Measurements from ENCODE around the gene SERPINB5. TPM values are rescaled to one million over a fixed set of nuclear protein-coding genes. Genes with fewer than 3 reads are reported as not detected.

The SERPINB5 gene
- total RNA-seq, 1 donor from 2014 or later = not detected

- Mint-ChIP-seq H3K36me3 (ENCODE audit: low read depth) (no peaks in the 10 kb centered on the region), H3K9me3 (no peaks in the 10 kb centered on the region), H3K4me3 (no peak overlapping the region), H3K27ac (ENCODE audit: unreplicated experiment) (no peak overlapping the region), H3K4me1 (peaks cover 13% of the 10 kb centered on the region), H3K27me3 (ENCODE audit: low read depth) (peaks cover 3% of the 10 kb centered on the region)
- peak; percentile 50 for TF ChIP-seq CTCF (conservative IDR thresholded peaks at IDR 0.05)
- no peak for DNase-seq (ENCODE audit: low read depth, low spot score)
Measured at GRCh38 chr18:63514888-63515678, 38.3 kb downstream of the SERPINB5 start.

- H3K4me1 Mint-ChIP-seq = peaks cover 13% of the 10 kb centered on the region
- H3K4me3 Mint-ChIP-seq = no peak overlapping the region
- no peaks in the 10 kb centered on the region for H3K36me3 Mint-ChIP-seq (ENCODE audit: low read depth)
- no peaks in the 10 kb centered on the region for H3K9me3 Mint-ChIP-seq
- no peak overlapping the region for H3K27ac Mint-ChIP-seq (ENCODE audit: unreplicated experiment)
- TF ChIP-seq CTCF (conservative IDR thresholded peaks at IDR 0.05) = no peak
- no peak for DNase-seq (ENCODE audit: low read depth, low spot score)
- peaks cover 3% of the 10 kb centered on the region for H3K27me3 Mint-ChIP-seq (ENCODE audit: low read depth)
Measured at GRCh38 chr18:63515801-63516200, 39.0 kb downstream of the SERPINB5 start.

GRCh38 chr18:63518178-63519012 is 41.6 kb downstream of the SERPINB5 start:
- H3K27me3 Mint-ChIP-seq (ENCODE audit: low read depth) = peaks cover 3% of the 10 kb centered on the region
- H3K4me3 Mint-ChIP-seq = no peak overlapping the region
- H3K9me3 Mint-ChIP-seq = no peaks in the 10 kb centered on the region
- no peak overlapping the region for H3K27ac Mint-ChIP-seq (ENCODE audit: unreplicated experiment)
- peak; percentile 88 for TF ChIP-seq CTCF (conservative IDR thresholded peaks at IDR 0.05)
- H3K4me1 Mint-ChIP-seq = peaks cover 15% of the 10 kb centered on the region
- peak; percentile 62 for DNase-seq (ENCODE audit: low read depth, low spot score)
- no peaks in the 10 kb centered on the region for H3K36me3 Mint-ChIP-seq (ENCODE audit: low read depth)

- TF ChIP-seq CTCF (conservative IDR thresholded peaks at IDR 0.05) = no peak
- no peaks in the 10 kb centered on the region for H3K36me3 Mint-ChIP-seq (ENCODE audit: low read depth)
- DNase-seq (ENCODE audit: low read depth, low spot score) = no peak
- H3K27me3 Mint-ChIP-seq (ENCODE audit: low read depth) = no peaks in the 10 kb centered on the region
- no peak overlapping the region for H3K4me3 Mint-ChIP-seq
- peaks cover 16% of the 10 kb centered on the region for H3K4me1 Mint-ChIP-seq
- no peaks in the 10 kb centered on the region for H3K9me3 Mint-ChIP-seq
- no peak overlapping the region for H3K27ac Mint-ChIP-seq (ENCODE audit: unreplicated experiment)
Measured at GRCh38 chr18:63520053-63520685, 43.4 kb downstream of the SERPINB5 start.

GRCh38 chr18:63523660-63524059 is 46.9 kb downstream of the SERPINB5 start:
- Mint-ChIP-seq H3K27ac (ENCODE audit: unreplicated experiment) (no peak overlapping the region), H3K4me3 (no peak overlapping the region), H3K4me1 (peaks cover 11% of the 10 kb centered on the region)

More at GRCh38 chr18:63523660-63524059, 46.9 kb downstream of the SERPINB5 start:
- Mint-ChIP-seq H3K27me3 (ENCODE audit: low read depth) (no peaks in the 10 kb centered on the region), H3K9me3 (no peaks in the 10 kb centered on the region), H3K36me3 (ENCODE audit: low read depth) (no peaks in the 10 kb centered on the region)
- no peak for DNase-seq (ENCODE audit: low read depth, low spot score)
- TF ChIP-seq CTCF (conservative IDR thresholded peaks at IDR 0.05) = no peak

Measured in neural crest cell (in vitro differentiated cells).